Bronchial epithelial cell (primary cell): ENCODE measurements around the gene VEPH1. TPM values are rescaled to one million over a fixed set of nuclear protein-coding genes. Genes with fewer than 3 reads are reported as not detected.

ENCODE experiments used
- DNase-seq: peaks from one replicate; pipeline ENCODE4 v3.0.0-alpha.2; 2010; ENCODE audit warnings: low read depth
- FAIRE-seq: peaks from 2 replicates; lab custom pipeline; 2011; peaks lifted over from hg19 to GRCh38; lab: Jason Lieb, UNC
- H3K27me3 ChIP-seq: 2 replicates; pipeline ENCODE4 v1.5.1; 2011; ENCODE audit warnings: low read length; ENCODE audit not compliant: control insufficient read depth, insufficient read depth
- H3K36me3 ChIP-seq: 2 replicates; pipeline ENCODE4 v1.5.1; 2011; ENCODE audit warnings: low read length; ENCODE audit not compliant: control insufficient read depth, insufficient read depth
- H3K4me3 ChIP-seq: 2 replicates; pipeline ENCODE4 v1.5.1; 2011; ENCODE audit warnings: mild to moderate bottlenecking, low read depth, low read length, control low read depth
- CTCF ChIP-seq: IDR thresholded peaks from 2 replicates; pipeline ENCODE4 v1.5.1; 2011; ENCODE audit warnings: mild to moderate bottlenecking, moderate library complexity, low read length, control low read depth, inconsistent platforms; ENCODE audit not compliant: insufficient read depth, severe bottlenecking
- total RNA-seq: library from RNA; depleted of rRNA; stranded (reverse); fragments of >200 nt; gene quantifications from 2 replicates; pipeline ENCODE4 v1.2.1, GENCODE V29; 2014

Gene VEPH1
- total RNA-seq, 1 donor from 2014 or later, result 1.3 TPM

DNA sequence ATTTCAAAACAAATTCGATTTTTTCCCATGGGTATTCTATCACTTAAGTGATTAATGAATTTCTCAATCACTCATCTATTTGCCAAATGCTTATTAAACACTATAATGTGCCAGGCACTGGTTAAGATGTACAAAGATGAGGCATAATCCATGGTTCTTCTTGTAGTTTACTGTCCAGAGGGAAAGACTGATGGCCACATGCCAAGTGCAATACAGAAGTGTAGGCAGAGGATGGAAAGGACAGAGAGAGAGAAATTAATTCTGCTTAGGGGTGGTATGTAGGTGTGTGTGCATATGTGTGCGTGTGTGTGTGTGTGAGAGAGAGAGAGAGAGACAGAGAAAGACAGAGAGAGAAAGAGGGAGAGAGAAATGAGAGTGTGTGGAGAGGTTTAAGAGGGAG, 222.4 kb downstream of the VEPH1 start:
- FAIRE-seq, result no peak
- H3K36me3 ChIP-seq, result no peaks in the 10 kb centered on the region
- TF ChIP-seq CTCF, result no peak
- no peak for DNase-seq
- H3K27me3 ChIP-seq, result no peaks in the 10 kb centered on the region
- no peak overlapping the region for H3K4me3 ChIP-seq

- no peak for TF ChIP-seq CTCF
- no peak for DNase-seq
- Histone ChIP-seq H3K27me3 (no peaks in the 10 kb centered on the region), H3K4me3 (no peak overlapping the region), H3K36me3 (no peaks in the 10 kb centered on the region)
- FAIRE-seq, result no peak
Observed at GRCh38 chr3:157280354-157280753, 222.9 kb downstream of the VEPH1 start.

GRCh38 chr3:157279237-157279636, 224.0 kb downstream of the VEPH1 start:
- H3K36me3 ChIP-seq, result no peaks in the 10 kb centered on the region
- H3K4me3 ChIP-seq, result no peak overlapping the region
- H3K27me3 ChIP-seq, result no peaks in the 10 kb centered on the region
- no peak for DNase-seq
- no peak for TF ChIP-seq CTCF
- FAIRE-seq, result no peak

GRCh38 chr3:157276801-157277200, 226.4 kb downstream of the VEPH1 start:
- TF ChIP-seq CTCF, result no peak
- DNase-seq, result no peak
- no peak for FAIRE-seq
- H3K36me3 ChIP-seq, result no peaks in the 10 kb centered on the region
- no peak overlapping the region for H3K4me3 ChIP-seq
- no peaks in the 10 kb centered on the region for H3K27me3 ChIP-seq

DNA sequence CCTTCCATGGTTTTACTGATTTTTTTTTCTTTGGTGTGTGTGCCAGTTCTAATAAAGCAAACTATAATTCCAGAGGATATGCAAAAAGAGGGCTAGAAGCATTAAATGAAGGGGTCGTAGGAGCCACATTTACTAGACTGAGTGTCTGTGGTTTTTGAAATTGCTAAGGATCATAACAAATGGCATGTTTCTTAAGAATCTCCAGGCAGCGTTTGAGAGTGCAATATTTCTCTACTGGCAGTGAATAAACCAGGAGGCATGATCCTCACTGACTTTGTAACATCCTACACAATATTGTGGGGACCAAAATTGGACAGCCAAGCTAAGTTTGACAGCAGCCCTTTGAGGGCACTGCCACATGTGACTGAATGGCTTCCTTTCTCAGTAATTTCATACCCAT, 227.4 kb downstream of the VEPH1 start:
- DNase-seq, result no peak
- Histone ChIP-seq H3K36me3 (no peaks in the 10 kb centered on the region), H3K4me3 (no peak overlapping the region), H3K27me3 (no peaks in the 10 kb centered on the region)
- TF ChIP-seq CTCF, result no peak
- no peak for FAIRE-seq

GRCh38 chr3:157274644-157275137, 228.5 kb downstream of the VEPH1 start:
- FAIRE-seq, result no peak
- DNase-seq, result peak; percentile 88
- H3K27me3 ChIP-seq, result no peaks in the 10 kb centered on the region
- H3K36me3 ChIP-seq, result no peaks in the 10 kb centered on the region
- TF ChIP-seq CTCF, result no peak
- H3K4me3 ChIP-seq, result no peak overlapping the region
